ENCODE data around the gene RASAL2.
A peak's percentile ranks its signal among the peaks of the same experiment; 100 is the strongest.
"Not testable (repeated sequence)": the region's sequence is repeated elsewhere in the genome, so short reads cannot be mapped to it uniquely, and the experiment has no call there.

Gene RASAL2

DNA sequence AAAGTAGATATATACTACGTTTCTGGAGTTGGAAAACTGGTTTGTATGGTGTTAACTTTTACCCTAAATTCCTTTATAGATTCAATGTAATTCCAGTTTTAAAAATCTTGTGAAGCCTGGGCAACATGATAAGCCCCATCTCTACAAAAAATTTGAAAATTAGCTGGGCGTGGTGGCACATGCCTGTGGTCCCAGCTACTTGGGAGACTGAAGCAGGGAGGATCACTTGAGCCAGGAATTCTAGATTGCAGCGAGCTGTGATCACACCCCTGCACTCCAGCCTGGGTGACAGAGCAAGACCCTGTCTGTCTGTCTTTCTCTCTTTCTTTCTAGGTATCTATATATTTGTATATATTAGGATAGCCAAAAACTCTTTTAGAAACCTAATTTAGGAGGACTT lies 260.9 kb downstream of the RASAL2 start:
- DNase-seq = no peak

DNA sequence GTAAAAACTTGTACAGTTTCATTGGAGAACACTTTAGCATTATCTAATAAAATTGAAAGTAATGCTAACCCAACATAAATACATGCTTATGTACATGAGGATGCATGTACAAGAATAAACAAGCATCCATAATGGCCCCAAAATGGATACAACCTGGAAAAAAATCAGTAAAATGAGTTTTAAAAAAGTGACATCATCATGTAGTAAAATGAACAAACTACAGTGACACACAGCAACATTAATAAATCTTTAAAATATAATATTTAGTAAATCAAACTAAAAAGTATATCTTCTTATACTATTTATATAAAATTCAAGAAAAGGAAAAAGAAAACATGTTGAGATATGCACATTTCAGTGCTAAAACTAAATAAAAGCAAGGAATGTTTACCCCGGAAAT lies 262.4 kb downstream of the RASAL2 start:
- no peak for DNase-seq

DNA sequence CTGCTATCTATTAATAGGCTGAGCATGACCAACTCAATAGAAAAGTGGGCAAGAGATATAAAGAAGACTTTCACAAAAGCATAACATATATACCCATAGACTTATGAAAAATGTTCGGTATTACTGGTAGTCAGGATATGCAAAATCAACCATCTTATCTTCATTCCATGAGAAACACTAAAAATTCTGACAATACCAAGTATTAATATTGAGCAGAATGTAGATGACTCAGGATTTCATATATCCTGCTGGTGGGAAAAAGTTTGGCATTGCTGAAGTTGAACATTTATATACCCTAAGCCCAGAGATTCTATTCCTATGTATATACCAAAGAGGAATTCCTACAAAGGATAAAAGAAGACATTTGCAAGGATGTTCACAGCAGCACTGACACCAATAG lies 264.6 kb downstream of the RASAL2 start:
- DNase-seq = no peak

DNA sequence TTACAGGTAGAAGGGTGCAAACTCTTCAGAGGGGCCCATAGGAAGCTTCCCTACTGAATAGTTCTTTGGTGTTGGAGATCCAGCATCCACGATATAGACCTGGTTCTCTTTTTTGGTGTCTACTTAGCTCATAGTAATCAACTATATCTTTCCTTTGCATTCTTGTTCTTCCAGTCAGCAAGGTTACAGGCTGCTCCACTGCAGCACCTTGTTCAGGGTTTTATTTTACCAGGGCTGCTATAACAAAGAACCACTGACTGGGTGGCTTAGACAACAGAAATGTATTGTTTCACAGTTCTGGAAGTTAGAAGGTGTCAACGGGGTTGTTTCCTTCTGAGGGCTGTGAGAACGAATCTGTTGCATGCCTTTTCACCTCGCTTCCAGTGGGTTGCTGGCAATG lies 266.5 kb downstream of the RASAL2 start:
- DNase-seq = no peak

DNA sequence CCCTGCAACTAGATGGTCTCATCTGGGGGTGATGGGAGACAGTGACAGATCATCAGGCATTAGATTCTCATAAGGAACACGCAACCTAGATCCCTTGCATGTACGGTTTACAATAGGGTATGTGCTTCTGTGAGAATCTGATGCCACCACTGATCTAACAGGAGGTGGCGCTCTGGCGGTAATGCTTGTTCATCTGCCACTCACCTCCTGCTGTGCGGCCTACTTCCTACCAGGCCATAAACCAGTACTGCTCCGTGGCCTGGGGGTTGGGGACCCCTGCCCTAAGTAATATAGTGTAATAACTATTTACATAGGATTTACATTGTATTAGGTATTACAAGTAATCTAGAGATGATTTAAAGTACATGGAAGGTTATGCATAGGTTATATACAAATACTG lies 267.9 kb downstream of the RASAL2 start:
- DNase-seq = no peak

DNA sequence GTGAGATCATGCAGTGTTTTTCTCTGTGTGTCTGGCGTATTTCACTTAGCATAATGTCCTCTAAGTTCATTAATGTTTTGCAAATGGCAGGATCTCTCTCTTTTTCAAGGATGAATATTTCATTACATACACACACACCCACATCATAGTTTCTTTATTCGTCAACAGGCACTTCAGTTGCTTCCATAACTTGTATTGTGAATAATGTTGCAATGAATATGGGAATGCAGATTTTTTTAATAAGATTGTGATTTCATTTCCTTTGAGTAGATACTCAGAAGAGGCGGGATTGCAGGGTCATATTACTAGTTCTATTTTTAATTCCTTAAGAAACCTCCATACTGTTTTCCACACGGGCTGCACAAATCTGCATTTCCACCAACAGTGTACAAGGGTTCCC lies 268.8 kb downstream of the RASAL2 start:
- no peak for DNase-seq

DNA sequence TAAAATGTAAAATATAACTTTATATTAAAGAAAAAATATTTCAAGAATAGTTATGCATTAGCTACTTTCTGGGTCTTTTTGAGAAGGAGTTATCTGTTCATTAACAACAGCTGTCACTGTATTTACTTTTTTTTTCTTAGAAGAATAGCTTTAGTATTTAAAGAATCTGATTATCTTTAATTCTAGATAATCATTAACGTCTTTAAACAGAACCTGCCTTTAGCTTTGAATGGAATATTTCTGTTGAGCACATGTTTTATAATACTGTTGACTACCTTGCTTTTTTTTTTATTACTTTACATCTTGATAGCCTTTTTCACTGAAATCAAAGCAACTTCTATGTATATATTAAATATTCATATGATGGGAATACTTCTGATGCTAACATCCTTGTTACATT lies 270.9 kb downstream of the RASAL2 start:
- DNase-seq = no peak

DNA sequence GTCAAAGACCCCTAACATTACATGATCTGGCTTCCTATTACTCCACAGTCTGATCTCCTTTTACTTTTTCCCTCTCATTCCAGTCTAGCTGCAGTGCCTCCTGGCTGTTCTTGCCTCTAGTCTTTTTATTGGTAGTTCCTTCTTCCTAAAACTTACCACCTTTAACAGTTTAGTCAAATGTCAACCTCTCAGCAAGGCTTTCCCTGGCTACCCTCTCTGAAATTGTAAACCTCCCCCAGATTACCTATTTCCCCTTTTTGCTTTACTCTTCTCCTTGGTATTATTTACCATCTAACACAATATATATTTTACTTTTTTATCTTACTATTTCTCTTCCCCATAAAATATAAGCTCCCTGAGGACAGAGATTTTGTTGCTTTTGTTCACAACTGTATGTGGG lies 273.2 kb downstream of the RASAL2 start:
- no peak for DNase-seq

DNA sequence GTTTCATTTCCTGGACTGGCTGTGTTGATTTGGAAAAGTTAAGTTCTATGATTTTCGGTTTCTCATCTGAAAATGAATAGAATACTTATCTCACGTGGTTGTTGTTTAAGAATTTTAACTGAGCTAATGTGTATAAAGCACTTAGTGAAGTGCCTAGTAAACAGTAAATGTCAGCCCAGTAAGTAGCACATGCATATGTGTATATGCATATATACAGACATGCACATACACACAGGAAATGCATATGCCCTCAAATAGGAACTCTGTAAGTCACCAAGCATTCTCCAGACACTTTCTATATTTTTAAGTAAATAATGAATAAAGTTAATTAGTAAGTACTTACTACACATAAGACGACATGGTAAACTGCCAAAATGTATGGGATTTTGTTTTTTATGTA lies 274.3 kb downstream of the RASAL2 start:
- no peak for DNase-seq

DNA sequence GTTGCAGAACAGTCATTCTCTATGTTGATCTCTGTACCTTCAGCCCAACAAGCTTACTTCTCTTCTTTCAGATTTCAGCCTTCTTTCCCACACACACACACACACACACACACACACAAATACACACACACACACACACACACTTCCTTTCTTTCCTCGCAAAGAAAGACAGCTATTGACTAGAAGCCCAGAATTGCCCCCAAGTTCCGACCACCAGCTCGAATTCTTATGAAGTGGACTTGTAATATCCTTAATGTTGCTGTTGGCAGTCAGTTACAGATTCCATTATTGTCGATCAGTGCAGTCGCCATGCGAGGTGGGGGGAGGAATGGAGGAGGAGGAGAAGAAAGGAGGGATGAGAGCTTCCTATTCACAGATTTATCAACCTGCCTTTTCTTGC lies 277.3 kb downstream of the RASAL2 start:
- no peak for DNase-seq

DNA sequence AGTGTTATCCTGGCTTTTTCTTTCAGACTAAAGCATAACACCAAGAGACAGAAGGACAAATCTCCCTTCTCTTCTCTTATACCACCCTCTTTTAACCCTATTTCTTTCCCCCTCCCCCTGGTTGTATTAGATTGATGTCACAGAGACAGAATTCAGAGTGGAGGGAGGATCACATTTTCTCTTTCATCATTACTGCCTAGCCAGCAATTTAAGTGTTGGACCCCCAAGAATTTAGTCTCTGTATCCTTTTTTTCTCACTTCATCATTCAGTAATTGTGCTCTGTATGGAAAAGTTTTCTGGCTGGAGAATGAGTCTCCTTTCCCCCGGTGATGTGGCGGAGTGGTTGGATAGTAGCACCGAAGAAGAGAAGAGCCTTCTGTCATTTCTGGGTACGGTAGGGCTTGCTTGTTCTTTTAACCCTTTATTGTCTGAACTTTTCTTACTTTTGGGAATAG lies 278.1 kb downstream of the RASAL2 start:
- DNase-seq = no peak

DNA sequence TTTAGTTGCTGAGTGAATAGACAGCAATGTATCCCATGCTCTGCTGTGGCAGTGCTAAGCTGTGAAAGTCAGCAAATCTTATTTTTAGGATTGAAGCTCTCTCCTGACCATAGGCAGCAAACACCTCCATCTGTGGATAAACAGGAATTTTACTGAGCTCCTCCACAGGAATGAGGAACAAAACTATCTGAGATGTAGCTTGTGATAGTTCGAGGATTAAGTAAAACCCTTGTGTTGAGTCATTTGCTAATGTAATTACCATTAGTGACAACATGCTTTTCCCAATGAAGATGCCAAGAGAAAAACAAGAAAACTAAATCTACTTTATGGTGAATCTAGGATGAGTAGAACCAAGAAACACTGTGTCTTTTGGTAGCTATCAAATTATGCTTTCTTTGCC lies 280.1 kb downstream of the RASAL2 start:
- peak; percentile 30 for DNase-seq

DNA sequence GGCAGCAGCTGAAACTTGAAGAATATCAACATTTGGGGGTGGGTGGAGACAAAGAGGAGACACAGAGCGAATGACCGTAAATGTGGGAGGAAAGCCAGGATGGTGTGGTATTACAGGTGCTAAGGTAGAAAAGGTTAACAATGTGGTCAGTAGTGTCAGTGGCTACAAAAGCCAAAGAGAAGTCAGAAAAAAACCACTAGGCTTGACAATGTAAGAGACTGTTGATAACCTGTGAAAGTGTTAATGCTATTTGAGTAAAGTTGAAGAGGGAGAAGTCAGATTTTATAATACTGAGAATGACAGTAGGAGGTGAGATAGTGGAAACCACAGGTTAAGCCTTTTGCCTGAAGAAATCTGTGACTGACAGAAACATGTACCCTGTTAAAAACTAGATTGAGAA lies 282.1 kb downstream of the RASAL2 start:
- no peak for DNase-seq

DNA sequence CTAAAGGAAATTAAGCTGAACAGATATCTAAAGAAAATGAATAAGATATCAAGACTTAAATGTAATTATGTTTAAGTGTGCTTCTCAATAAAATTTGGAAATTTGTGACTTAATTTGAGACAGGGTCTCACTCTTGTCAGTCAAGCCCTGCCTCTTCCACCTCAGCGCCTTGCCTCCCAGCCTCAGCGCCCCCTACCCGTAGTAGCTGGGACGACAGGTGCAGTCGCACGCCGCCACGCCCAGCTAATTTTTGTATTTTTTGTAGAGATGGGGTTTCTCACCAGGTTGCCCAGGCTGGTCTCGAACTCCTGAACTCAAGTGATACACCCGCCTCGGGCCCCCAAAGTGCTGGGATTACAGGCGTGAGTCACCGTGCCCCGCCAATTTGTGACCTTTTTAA lies 285.9 kb downstream of the RASAL2 start:
- no peak for DNase-seq

DNA sequence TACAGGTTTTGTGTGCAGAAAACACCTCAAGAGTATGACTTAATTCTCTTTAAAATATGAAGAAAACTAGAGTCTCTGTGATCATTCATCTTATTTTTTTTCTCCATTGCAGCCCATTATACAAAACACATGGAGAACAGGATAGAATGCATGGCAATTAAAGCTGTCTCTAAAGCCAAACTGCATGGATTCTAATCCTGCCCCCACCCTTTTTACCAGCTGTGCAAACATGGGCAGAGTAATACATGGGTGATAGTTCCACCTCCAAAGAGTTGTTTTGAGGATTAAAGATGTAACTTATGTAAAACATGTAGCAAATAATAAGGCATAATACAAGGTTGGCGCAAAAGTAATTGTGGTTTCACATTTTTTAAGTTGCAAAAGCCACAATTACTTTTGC lies 288.5 kb downstream of the RASAL2 start:
- DNase-seq = no peak

DNA sequence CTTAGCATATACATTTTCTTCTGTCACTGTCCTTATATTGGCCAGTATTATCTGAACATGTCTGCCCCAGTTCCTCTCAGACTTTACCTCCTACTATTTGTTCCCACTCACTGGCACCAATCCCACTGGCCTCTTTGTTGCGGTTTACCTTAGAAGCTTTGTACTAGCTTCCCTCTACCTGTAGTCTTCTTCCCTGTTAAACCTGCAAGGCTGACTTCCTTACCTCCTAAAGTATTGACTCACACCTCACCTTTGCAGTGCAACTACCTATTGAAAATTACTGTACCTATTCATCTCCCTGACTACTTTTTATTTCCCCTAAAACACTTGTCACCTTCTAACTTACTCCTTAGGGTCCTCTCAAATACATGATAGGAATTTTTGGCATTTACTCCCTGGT lies 291.8 kb downstream of the RASAL2 start:
- no peak for DNase-seq

DNA sequence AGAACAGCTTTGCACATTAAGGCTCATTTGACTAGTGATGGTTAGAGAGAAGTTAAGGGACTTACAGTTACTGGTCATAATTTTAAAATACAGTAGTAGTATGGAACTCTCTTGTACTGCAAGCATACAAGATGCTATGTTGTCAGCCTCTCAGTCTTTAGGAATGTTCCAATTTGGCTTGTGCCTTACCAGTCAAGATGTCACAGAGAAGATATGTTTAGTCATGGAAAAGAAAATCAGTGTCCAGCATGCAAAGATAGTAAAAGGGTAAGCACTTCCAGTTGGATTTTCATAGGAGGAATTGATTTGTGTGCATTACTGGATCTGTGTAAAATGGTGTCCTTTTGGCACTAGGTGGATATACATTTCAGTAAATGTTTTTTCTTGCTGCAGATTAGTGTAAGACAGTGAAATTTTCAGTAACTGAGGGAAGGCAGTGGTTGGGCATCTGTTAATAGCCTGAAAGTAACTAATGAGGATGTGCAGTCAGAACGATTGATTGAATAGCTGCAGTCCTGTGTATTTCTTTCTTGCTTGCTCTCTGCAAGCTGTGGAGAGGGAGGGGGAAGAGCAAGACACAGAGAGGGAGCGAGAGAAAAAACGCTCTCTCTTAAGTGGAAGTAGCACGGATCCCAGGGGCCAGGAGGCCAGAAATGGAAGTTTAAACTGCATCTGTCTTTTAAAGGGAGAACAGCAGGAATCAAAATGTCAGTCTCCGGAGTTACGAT lies 294.7 kb downstream of the RASAL2 start:
- no peak for DNase-seq

DNA sequence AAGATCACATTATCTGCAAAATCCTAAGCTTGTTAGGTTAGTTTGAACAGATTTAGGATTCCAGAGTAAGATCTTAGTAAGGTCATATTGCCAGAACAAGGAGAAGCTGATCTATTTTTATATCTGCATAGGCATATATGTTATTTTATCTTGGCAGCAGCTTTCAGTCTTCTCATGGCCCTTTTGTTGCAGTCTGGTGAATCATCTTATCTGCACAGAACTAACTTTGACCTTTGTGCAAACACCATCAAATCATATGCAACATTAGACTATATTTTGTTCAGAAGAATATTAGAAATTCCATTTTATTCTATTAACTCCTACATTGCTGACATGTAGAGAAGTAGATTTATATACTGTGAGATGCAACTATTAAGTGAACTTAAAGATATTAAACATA lies 295.5 kb downstream of the RASAL2 start:
- DNase-seq = no peak

DNA sequence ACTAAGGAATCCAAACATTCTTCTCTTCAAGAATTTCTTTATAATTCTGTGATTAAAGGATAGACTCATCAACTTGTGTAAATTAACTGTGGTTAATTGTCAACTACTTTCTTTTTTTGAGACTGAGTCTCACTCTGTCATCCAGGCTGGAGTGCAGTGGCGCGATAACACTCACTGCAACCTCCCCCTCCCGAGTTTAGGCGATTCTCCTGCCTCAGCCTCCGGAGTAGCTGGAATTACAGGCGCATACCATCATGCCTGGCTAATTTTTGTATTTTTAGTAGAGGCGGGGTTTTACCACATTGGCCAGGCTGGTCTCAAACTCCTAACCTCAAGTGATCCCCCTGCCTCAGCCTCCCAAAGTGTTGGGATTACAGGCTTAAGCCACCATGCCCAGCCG lies 296.4 kb downstream of the RASAL2 start:
- not testable (repeated sequence) for DNase-seq

DNA sequence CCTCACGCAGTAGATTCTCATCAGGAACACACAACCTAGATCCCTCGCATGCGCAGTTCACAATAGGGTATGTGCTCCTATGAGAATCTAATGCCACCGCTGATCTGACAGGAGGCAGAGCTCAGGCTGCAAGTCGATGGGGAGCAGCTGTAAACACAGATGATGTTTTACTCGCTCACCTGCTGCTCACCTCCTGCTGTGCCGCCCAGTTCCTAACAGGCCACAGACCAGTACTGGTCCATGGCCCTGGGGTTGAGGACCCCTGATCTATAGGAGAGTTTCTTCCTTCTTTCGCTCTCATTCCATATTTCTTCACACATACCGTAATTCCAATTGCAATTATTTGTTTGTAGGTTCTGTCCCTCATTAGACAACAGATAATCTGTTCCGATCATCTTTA lies 299.5 kb downstream of the RASAL2 start:
- no peak for DNase-seq

DNA sequence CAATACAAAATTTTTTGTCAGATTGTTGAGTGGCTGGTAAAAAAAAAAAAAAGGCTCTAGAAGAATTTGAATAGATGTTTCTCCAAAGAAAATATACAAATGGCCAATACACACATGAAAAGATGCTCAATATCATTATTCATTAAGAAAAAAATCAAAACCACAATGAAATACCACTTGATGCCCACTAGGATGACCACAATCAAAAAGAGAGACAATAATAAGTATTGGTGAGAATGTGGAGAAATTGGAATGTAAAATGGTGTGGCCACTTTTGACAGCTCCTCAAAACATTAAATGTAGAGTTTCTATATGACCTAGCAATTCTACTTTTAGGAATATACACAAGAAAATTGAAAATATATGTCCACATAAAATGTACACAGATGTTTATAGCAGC lies 302.9 kb downstream of the RASAL2 start:
- DNase-seq = no peak

DNA sequence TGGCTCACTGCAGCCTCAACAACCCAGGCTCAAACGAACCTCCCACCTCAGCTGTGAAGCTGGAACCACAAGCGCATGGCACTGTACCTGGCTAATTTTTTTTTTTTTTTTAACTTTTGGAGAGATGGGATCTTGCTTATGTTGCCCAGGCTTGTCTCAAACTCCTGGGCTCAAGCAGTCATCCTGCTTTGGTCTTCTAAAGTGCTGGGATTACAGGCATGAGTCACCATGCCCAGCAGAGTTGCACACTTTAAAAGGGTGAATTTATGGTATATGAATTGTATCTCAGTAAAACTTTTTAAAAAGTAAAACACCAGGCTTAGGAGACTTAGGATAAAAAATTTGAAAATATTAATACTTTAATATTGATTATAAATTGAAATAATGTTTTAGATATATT lies 303.8 kb downstream of the RASAL2 start:
- DNase-seq = no peak

DNA sequence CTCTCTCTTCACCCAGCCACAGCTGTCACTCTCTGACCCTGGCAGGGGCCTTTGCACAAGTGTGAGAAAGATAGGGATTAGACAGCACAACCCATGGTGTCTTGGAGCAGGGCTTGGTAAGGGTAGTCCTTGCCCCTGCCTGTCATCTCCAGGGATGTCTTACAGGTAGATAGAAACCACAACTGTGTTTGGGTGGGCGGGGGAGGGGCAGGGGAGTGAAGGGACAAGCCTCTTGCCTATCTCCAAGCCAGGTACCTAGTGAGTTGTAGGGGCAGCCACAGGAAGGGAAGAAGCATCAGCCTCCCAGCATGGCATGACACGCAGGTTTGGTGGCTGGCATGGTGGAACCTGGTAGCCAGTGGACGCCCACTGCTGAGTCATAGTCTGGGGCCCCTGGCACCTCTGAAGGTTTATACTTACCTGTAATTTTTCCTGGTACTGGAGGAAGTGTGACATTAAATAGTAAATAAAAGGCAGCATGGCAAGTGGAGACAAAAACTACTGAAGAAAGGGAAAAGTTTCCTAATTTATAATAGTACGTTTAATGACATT lies 305.3 kb downstream of the RASAL2 start:
- no peak for DNase-seq

DNA sequence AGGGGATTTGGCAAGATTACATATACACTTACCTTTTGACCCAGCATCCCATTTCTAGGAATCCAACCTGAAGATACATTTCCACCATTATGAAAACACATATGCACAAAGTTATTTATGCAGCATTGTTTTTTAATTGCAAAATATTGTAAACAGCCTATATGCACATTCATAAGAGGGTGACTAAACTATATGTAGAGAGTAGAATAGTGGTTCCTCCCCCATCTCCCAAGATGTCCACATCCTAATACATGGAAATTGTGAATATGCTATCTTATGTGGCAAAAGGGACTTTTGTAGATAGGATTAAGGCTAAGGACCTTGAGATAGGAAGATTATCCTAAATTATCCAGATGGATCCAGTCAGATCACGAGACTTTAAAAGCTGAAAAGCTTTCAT lies 311.2 kb downstream of the RASAL2 start:
- no peak for DNase-seq

DNA sequence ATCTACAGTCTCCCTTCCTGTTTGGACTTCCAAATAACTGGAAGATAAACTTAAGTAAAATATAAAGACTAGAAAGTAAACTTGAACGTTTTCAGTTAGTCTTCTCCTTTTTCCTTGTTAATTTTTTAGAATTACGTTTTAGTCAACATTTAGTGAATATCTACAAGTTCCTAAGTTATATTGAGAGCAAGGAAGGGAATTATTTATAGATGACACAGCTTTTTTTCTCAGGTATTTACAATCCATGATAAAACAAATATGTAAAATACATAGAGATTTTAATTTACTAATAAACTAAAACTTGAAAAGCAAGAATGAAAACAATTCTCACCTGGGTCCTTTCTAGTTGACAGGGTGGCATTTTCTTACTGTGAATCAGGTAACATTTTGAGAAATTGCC lies 313.3 kb downstream of the RASAL2 start:
- DNase-seq = no peak

All from MV-4-11 (cell line).